Testis (tissue), 3 donors: ENCODE measurements around the gene TIMMDC1. TPM values are rescaled to one million over a fixed set of nuclear protein-coding genes. Genes with fewer than 3 reads are reported as not detected.

ENCODE experiments used
- DNase-seq: peaks from one replicate; pipeline ENCODE4 v3.0.0-alpha.2; 2019
- H3K27ac ChIP-seq, 2 donors: fragments of 200-600 bp; sonication (generic); one replicate each; pipeline ENCODE4 v1.5.1; 2019
- H3K27me3 ChIP-seq: fragments of 200-600 bp; sonication (generic); one replicate; pipeline ENCODE4 v1.5.1; 2019
- H3K36me3 ChIP-seq: fragments of 200-600 bp; sonication (generic); one replicate; pipeline ENCODE4 v1.5.1; 2017; ENCODE audit warnings: low read depth; ENCODE audit errors: missing control alignments
- H3K4me1 ChIP-seq: fragments of 200-600 bp; sonication (generic); one replicate; pipeline ENCODE4 v1.5.1; 2019
- H3K4me3 ChIP-seq, 2 donors: fragments of 200-600 bp; sonication (generic); one replicate each; pipeline ENCODE4 v1.5.1; 2017 to 2019
- H3K9me3 ChIP-seq: fragments of 200-600 bp; sonication (generic); one replicate; pipeline ENCODE4 v1.5.1; 2017
- POLR2A ChIP-seq: fragments of 450-650 bp; IDR thresholded peaks from one replicate; pipeline ENCODE4 v1.6.1; 2017; ENCODE audit warnings: antibody characterized with exemption, mild to moderate bottlenecking, moderate library complexity
- WGBS, 2 donors: methylation state at CpG; one replicate each; pipeline ENCODE4 v1.1.5; 2018; 5-methylcytosine and 5-hydroxymethylcytosine counted together
- intact Hi-C: fragments of 100-400 bp; cut with DNase I; formaldehyde crosslinking; loops from one replicate; pipeline ENCODE4 v1.15.1; 2023; ENCODE audit warnings: low total_unique reads
- polyA plus RNA-seq: library from polyadenylated mRNA; stranded (reverse); fragments of 350-450 nt; fragmentation: Illumina TruSeq; extraction: RNeasy Lipid Tissue Mini Kit (QIAGEN cat#74804); gene quantifications from one replicate; pipeline ENCODE4 v1.2.3, GENCODE V29; 2014; ENCODE audit warnings: low read depth, low replicate concordance; ENCODE audit not compliant: insufficient read depth
- total RNA-seq, 2 donors: library from RNA; depleted of rRNA; stranded (reverse); fragments of >200 nt; gene quantifications; one replicate each; pipeline ENCODE4 v1.2.3, GENCODE V29; 2016
- TF ChIP-seq, protein P1 (sequence below), 3 experiments: fragments of 450-650 bp in 2 of 3; fragments of 200-600 bp in 1 of 3; sonication (generic) in 1 of 3; IDR thresholded peaks; one replicate each; pipeline ENCODE4 v1.5.1; 2016 to 2019; ENCODE audit warnings: antibody characterized with exemption in 3 of 3, mild to moderate bottlenecking in 2 of 3, moderate library complexity in 1 of 3

Gene TIMMDC1
- total and polyA plus RNA-seq, 3 donors from 2014 or later, result 70.9 to 109 (median 81.4) TPM

DNA sequence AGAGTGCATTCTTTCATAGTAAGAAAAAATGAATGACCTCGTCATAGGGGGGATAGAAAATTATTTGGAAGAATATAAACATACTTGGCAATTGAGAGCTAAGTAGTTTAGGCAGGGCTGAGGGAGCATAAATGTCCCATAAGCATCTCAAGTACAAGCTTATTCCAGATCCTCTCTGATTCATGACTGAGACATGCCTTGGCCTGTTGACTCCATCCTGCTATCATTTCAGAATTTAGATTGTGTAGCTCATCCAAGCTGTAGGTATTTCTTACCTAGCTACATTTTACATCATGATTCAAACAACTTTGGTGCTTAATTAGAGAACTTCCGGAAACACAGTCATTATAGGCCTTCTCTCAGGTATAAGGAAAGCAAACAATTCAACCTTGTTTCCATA is 17.3 kb upstream of the TIMMDC1 start:
- 89 to 98% methylated on average over 2 of the region's 2 CpGs for WGBS, 2 donors
- intact Hi-C loops, result no loop called here
- Histone ChIP-seq H3K9me3 (no peaks in the 10 kb centered on the region), H3K4me3 (no peak overlapping the region), H3K4me1 (no peaks in the 10 kb centered on the region), H3K27ac (no peak overlapping the region), H3K27me3 (no peaks in the 10 kb centered on the region), H3K36me3 (no peaks in the 10 kb centered on the region)
- no peak for TF ChIP-seq POLR2A
- TF ChIP-seq, protein P1, sequence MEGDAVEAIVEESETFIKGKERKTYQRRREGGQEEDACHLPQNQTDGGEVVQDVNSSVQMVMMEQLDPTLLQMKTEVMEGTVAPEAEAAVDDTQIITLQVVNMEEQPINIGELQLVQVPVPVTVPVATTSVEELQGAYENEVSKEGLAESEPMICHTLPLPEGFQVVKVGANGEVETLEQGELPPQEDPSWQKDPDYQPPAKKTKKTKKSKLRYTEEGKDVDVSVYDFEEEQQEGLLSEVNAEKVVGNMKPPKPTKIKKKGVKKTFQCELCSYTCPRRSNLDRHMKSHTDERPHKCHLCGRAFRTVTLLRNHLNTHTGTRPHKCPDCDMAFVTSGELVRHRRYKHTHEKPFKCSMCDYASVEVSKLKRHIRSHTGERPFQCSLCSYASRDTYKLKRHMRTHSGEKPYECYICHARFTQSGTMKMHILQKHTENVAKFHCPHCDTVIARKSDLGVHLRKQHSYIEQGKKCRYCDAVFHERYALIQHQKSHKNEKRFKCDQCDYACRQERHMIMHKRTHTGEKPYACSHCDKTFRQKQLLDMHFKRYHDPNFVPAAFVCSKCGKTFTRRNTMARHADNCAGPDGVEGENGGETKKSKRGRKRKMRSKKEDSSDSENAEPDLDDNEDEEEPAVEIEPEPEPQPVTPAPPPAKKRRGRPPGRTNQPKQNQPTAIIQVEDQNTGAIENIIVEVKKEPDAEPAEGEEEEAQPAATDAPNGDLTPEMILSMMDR (IDR thresholded peaks at IDR 0.05), result no peak
- no peak for DNase-seq

DNA sequence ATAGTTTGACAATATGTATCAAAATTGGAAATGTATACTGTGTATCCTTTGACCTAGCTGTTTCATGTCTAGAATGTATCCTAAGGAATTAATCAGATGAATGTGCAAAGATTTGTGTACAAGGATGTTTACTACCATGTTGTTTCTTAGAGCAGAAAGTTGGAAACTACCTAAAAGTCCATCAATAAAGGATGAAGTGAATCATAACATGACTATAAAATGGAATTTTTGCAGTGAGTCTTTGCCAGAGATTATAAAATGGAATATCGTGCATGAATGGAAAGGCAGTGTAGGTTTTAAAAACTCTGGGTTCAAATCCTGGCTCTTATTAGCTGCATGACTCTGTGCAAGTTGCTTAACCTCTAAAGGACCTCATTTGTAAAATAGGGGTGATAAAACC is 15.2 kb upstream of the TIMMDC1 start:
- Histone ChIP-seq H3K4me3 (no peak overlapping the region), H3K27me3 (no peaks in the 10 kb centered on the region), H3K27ac (no peak overlapping the region), H3K9me3 (no peaks in the 10 kb centered on the region), H3K4me1 (no peaks in the 10 kb centered on the region), H3K36me3 (no peaks in the 10 kb centered on the region)
- TF ChIP-seq, protein P1 (IDR thresholded peaks at IDR 0.05), result no peak
- no peak for TF ChIP-seq POLR2A
- WGBS, 2 donors, result 50 to 73% methylated on average over 1 of the region's 1 CpG
- intact Hi-C loops, result no loop called here
- DNase-seq, result no peak

DNA sequence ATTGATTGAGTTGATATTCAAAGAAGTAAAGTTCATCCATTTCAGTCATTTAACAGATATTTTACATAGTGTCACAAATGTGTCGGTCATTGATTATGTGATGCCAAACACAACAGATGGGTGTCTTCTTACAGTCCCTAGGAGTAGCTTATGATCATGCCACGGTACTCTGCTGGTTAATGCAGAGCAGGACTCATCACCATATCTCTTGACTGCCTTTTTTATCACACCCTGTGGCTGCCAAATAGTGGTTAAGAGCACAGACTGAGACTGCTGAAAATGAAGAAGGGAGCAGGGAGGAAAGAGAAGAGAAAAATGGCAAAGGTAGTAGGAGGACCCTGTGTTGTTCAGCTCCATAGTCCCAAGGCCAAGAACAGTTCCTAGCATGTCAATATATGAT is 12.8 kb upstream of the TIMMDC1 start:
- Histone ChIP-seq H3K4me3 (no peak overlapping the region), H3K27ac (no peak overlapping the region), H3K9me3 (no peaks in the 10 kb centered on the region), H3K36me3 (no peaks in the 10 kb centered on the region), H3K4me1 (no peaks in the 10 kb centered on the region), H3K27me3 (no peaks in the 10 kb centered on the region)
- TF ChIP-seq, protein P1 (IDR thresholded peaks at IDR 0.05), result no peak
- 86 to 95% methylated on average over 2 of the region's 2 CpGs for WGBS, 2 donors
- no peak for DNase-seq
- intact Hi-C loops, result no loop called here

DNA sequence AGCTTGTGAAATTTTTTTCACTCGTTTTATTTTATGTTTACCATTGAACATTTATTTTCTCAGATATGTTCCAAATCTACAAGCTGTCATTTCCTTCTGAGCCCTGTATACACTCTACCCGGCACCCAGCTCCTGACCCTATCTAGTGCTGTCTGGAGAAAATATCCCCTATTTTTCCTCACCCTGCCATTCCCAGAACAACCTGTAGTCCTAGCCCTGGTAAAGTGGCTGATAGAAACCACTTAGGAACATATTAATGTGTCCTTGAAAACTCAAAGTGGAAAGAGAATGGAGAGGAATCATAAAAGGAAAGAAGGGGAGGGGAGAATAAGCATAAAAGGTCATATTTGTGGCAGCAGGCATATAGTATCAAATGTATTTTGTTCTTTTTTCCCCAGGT is 8.2 kb upstream of the TIMMDC1 start:
- H3K27me3 ChIP-seq, result no peaks in the 10 kb centered on the region
- no peak overlapping the region for H3K4me3 ChIP-seq
- H3K36me3 ChIP-seq, result no peaks in the 10 kb centered on the region
- no peak overlapping the region for H3K27ac ChIP-seq
- 95 to 97% methylated on average over 2 of the region's 2 CpGs for WGBS, 2 donors
- no peaks in the 10 kb centered on the region for H3K9me3 ChIP-seq
- TF ChIP-seq POLR2A, result no peak
- TF ChIP-seq, protein P1 (IDR thresholded peaks at IDR 0.05), result no peak
- H3K4me1 ChIP-seq, result no peaks in the 10 kb centered on the region
- no peak for DNase-seq
- intact Hi-C loops, result no loop called here

DNA sequence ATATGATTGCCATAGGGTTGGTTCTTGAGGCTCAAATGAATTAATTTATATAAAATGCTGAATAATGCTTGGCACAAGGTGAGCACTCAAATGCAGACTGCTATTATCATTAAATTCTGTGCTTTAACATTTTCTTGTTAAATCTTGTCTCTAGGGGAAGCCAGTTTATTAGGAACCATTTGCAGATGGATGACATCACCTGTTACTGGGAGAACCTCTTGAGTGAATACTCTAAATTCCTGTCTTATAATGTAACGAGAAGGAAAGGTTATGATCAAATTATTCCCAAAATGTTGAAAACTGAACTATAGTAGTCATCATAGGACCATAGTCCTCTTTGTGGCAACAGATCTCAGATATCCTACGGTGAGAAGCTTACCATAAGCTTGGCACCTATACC is 6.2 kb upstream of the TIMMDC1 start:
- no peaks in the 10 kb centered on the region for H3K27me3 ChIP-seq
- no peaks in the 10 kb centered on the region for H3K36me3 ChIP-seq
- no peak for DNase-seq
- H3K4me1 ChIP-seq, result no peaks in the 10 kb centered on the region
- intact Hi-C loops, result no loop called here
- 89 to 91% methylated on average over 2 of the region's 2 CpGs for WGBS, 2 donors
- no peaks in the 10 kb centered on the region for H3K9me3 ChIP-seq
- TF ChIP-seq, protein P1 (IDR thresholded peaks at IDR 0.05), result no peak
- TF ChIP-seq POLR2A, result no peak
- H3K4me3 ChIP-seq, result no peak overlapping the region
- no peak overlapping the region for H3K27ac ChIP-seq
